Hematopoietic multipotent progenitor cell treated with erythropoietin and hydrocortisone succinate and interleukin-3 and kit ligand, for 6 days (in vitro differentiated cells): ENCODE data around the gene LRGUK.
A peak's percentile ranks its signal among the peaks of the same experiment; 100 is the strongest.
"Not testable (repeated sequence)": the region's sequence is repeated elsewhere in the genome, so short reads cannot be mapped to it uniquely, and the experiment has no call there.

ENCODE experiments used
- DNase-seq: peaks from one replicate; pipeline ENCODE4 v3.0.0-alpha.2; 2015

The LRGUK gene

GRCh38 chr7:134254311-134254710 is 127.2 kb downstream of the LRGUK start:
- DNase-seq, result peak; percentile 3

- no peak for DNase-seq
These were observed 128.7 kb downstream of the LRGUK start for GRCh38 chr7:134255814-134256213.

- DNase-seq, result no peak
These were observed 135.2 kb downstream of the LRGUK start for GRCh38 chr7:134262322-134262721.

- no peak for DNase-seq
These were observed 149.8 kb downstream of the LRGUK start for GRCh38 chr7:134276951-134277350.

- DNase-seq, result no peak
These were observed 151.5 kb downstream of the LRGUK start for GRCh38 chr7:134278502-134279153.

GRCh38 chr7:134279336-134279735 is 152.2 kb downstream of the LRGUK start:
- DNase-seq, result no peak

- DNase-seq, result no peak
These were observed 152.8 kb downstream of the LRGUK start for GRCh38 chr7:134279898-134280297.

GRCh38 chr7:134280508-134280907 is 153.4 kb downstream of the LRGUK start:
- no peak for DNase-seq

- no peak for DNase-seq
These were observed 156.9 kb downstream of the LRGUK start for GRCh38 chr7:134284011-134284410.

GRCh38 chr7:134284952-134285351 is 157.8 kb downstream of the LRGUK start:
- DNase-seq, result no peak

- DNase-seq, result no peak
These were observed 160.9 kb downstream of the LRGUK start for GRCh38 chr7:134287916-134288659.

GRCh38 chr7:134289423-134289822 is 162.3 kb downstream of the LRGUK start:
- DNase-seq, result no peak

- no peak for DNase-seq
These were observed 162.7 kb downstream of the LRGUK start for GRCh38 chr7:134289841-134290240.

- DNase-seq, result no peak
These were observed 163.1 kb downstream of the LRGUK start for GRCh38 chr7:134290286-134290685.

GRCh38 chr7:134293002-134293740 is 166.0 kb downstream of the LRGUK start:
- no peak for DNase-seq

GRCh38 chr7:134295982-134296381 is 168.8 kb downstream of the LRGUK start:
- not testable (repeated sequence) for DNase-seq

GRCh38 chr7:134297489-134297888 is 170.3 kb downstream of the LRGUK start:
- DNase-seq, result no peak

- DNase-seq, result no peak
These were observed 172.0 kb downstream of the LRGUK start for GRCh38 chr7:134298902-134299683.

- no peak for DNase-seq
These were observed 173.8 kb downstream of the LRGUK start for GRCh38 chr7:134300988-134301387.

GRCh38 chr7:134301592-134301991 is 174.5 kb downstream of the LRGUK start:
- no peak for DNase-seq

- DNase-seq, result no peak
These were observed 175.0 kb downstream of the LRGUK start for GRCh38 chr7:134302120-134302519.

- no peak for DNase-seq
These were observed 180.2 kb downstream of the LRGUK start for GRCh38 chr7:134307320-134307719.

GRCh38 chr7:134308548-134308947 is 181.4 kb downstream of the LRGUK start:
- no peak for DNase-seq
